Progenitor cell of endocrine pancreas (in vitro differentiated cells): ENCODE results near the gene HELB. TPM values are rescaled to one million over a fixed set of nuclear protein-coding genes. Genes with fewer than 3 reads are reported as not detected.
A peak's percentile ranks its signal among the peaks of the same experiment; 100 is the strongest.

Experiments used
- DNase-seq: peaks from one replicate; pipeline ENCODE4 v3.0.0; 2021; ENCODE audit warnings: low spot score; ENCODE audit not compliant: unreplicated experiment
- H3K27ac Mint-ChIP-seq: 2 replicates; pipeline ENCODE4 v1.8.0; 2021; ENCODE audit warnings: mild to moderate bottlenecking, moderate library complexity, mixed read lengths
- H3K27me3 Mint-ChIP-seq: 2 replicates; pipeline ENCODE4 v1.8.0; 2021; ENCODE audit warnings: mixed read lengths
- H3K36me3 Mint-ChIP-seq: 2 replicates; pipeline ENCODE4 v1.8.0; 2022; ENCODE audit warnings: mixed read lengths; ENCODE audit not compliant: insufficient read depth
- H3K4me1 Mint-ChIP-seq: 2 replicates; pipeline ENCODE4 v1.8.0; 2021; ENCODE audit warnings: low read depth, mixed read lengths
- H3K4me3 Mint-ChIP-seq: 2 replicates; pipeline ENCODE4 v1.8.0; 2021; ENCODE audit warnings: low read depth, mild to moderate bottlenecking, moderate library complexity, mixed read lengths
- H3K9me3 Mint-ChIP-seq: 2 replicates; pipeline ENCODE4 v1.8.0; 2021; ENCODE audit warnings: low read depth, mixed read lengths
- total RNA-seq: library from RNA; stranded (reverse); gene quantifications from 2 replicates; pipeline ENCODE4 v1.2.1, GENCODE V29; 2021
- TF ChIP-seq, protein P1 (sequence below): fragments of 200-600 bp; sonication (generic); IDR thresholded peaks from one replicate; pipeline ENCODE4 v1.5.0; 2021; ENCODE audit warnings: antibody characterized with exemption, mild to moderate bottlenecking; ENCODE audit not compliant: unreplicated experiment

Gene HELB
- total RNA-seq, 1 donor from 2014 or later: 7.1 TPM

DNA sequence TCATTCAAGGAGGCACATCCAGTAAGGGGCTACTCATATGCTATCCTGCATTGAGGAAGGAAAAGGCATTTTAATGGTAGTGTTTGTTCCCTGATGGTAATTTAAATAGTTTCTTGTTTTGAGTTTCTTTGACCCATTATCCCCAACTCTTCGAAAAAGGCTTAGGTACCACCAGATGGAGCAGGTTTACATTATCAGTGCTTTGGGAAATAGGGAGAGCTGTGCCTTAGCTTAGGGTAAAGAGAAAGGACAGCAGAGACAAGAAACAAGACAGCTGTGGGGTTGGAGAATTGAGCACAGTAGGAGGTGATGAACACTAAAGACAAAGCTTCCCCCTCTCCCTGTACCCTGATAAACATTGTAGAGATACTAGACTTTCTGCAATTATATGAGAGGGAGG is 29.1 kb upstream of the HELB start:
- Mint-ChIP-seq H3K27ac (no peak overlapping the region), H3K4me1 (no peaks in the 10 kb centered on the region), H3K4me3 (no peak overlapping the region), H3K9me3 (no peaks in the 10 kb centered on the region), H3K36me3 (no peaks in the 10 kb centered on the region), H3K27me3 (peaks cover 5% of the 10 kb centered on the region)
- TF ChIP-seq, protein P1, sequence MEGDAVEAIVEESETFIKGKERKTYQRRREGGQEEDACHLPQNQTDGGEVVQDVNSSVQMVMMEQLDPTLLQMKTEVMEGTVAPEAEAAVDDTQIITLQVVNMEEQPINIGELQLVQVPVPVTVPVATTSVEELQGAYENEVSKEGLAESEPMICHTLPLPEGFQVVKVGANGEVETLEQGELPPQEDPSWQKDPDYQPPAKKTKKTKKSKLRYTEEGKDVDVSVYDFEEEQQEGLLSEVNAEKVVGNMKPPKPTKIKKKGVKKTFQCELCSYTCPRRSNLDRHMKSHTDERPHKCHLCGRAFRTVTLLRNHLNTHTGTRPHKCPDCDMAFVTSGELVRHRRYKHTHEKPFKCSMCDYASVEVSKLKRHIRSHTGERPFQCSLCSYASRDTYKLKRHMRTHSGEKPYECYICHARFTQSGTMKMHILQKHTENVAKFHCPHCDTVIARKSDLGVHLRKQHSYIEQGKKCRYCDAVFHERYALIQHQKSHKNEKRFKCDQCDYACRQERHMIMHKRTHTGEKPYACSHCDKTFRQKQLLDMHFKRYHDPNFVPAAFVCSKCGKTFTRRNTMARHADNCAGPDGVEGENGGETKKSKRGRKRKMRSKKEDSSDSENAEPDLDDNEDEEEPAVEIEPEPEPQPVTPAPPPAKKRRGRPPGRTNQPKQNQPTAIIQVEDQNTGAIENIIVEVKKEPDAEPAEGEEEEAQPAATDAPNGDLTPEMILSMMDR: no peak
- DNase-seq: no peak

- no peaks in the 10 kb centered on the region for H3K9me3 Mint-ChIP-seq
- H3K27ac Mint-ChIP-seq: no peak overlapping the region
- peaks cover 5% of the 10 kb centered on the region for H3K27me3 Mint-ChIP-seq
- H3K36me3 Mint-ChIP-seq: no peaks in the 10 kb centered on the region
- DNase-seq: no peak
- H3K4me3 Mint-ChIP-seq: no peak overlapping the region
- H3K4me1 Mint-ChIP-seq: no peaks in the 10 kb centered on the region
- TF ChIP-seq, protein P1: no peak
These were observed 27.3 kb upstream of the HELB start for GRCh38 chr12:66275040-66275439.

DNA sequence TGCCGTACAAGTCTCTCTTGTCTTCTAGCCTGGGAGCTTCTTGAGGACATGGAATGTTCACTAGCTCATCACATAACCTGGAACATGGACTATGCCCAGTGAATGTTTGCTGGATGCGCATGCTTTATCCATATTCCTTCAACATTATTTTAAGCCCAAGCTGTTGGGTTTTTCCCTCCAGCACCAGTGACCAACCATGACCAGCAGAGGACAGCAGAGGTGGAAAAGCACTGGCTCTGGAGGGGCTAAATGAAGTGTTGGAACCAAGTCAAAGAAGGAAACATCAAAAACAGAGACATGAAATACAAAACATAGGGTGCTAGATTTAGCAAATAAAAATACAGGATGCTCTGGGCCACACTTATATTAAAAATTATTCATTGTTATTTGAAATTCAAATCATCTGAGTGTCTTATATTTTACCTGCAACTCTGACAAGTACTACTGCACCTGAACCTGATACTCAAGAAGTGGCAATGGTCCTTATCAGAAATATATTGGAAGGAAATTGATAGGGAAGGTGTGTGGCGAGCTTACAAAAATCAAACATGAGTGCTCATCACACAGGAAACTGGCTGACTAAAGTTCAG is 23.1 kb upstream of the HELB start:
- TF ChIP-seq, protein P1: peak; percentile 58
- Mint-ChIP-seq H3K4me3 (no peak overlapping the region), H3K4me1 (no peaks in the 10 kb centered on the region), H3K9me3 (peaks cover 9% of the 10 kb centered on the region), H3K27ac (no peak overlapping the region), H3K36me3 (no peaks in the 10 kb centered on the region), H3K27me3 (peaks cover 5% of the 10 kb centered on the region)
- no peak for DNase-seq

DNA sequence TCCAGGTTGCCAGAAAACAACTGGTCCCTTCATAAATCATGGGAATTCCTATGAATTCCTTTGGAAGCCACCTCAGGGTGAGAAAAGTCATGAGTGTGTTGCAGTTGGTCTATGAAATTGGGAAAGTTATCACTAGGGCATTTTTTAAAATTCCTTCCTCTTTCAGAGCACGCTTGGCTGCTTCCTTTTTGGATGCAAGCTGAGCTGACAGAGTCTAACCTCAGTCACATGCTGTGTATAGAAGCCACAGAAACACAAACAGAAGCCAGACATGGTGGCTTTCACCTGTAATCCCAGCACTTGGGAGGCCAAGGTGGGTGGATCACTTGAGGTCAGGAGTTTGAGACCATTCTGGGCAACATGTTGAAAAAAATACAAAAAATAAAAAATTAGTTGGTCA is 21.7 kb upstream of the HELB start:
- TF ChIP-seq, protein P1: no peak
- peaks cover 5% of the 10 kb centered on the region for H3K27me3 Mint-ChIP-seq
- no peaks in the 10 kb centered on the region for H3K36me3 Mint-ChIP-seq
- no peaks in the 10 kb centered on the region for H3K4me1 Mint-ChIP-seq
- H3K27ac Mint-ChIP-seq: no peak overlapping the region
- DNase-seq: no peak
- no peak overlapping the region for H3K4me3 Mint-ChIP-seq
- peaks cover 9% of the 10 kb centered on the region for H3K9me3 Mint-ChIP-seq

- Mint-ChIP-seq H3K4me3 (no peak overlapping the region), H3K36me3 (no peaks in the 10 kb centered on the region), H3K27me3 (peaks cover 7% of the 10 kb centered on the region), H3K9me3 (peaks cover 10% of the 10 kb centered on the region), H3K27ac (no peak overlapping the region), H3K4me1 (no peaks in the 10 kb centered on the region)
- DNase-seq: no peak
- TF ChIP-seq, protein P1: no peak
These were observed 20.0 kb upstream of the HELB start for GRCh38 chr12:66282244-66282643.
